K562 (cell line): ENCODE data around the gene DBH. TPM values are rescaled to one million over a fixed set of nuclear protein-coding genes. Genes with fewer than 3 reads are reported as not detected.

ENCODE experiments used
- ATAC-seq: fragments of 200-7000 bp; cut with Tn5 transposase; 3 replicates; pipeline ENCODE4 v1.9.1; 2020; ENCODE audit warnings: moderate library complexity
- BruUV-seq: library from RNA; stranded (reverse); fragments of 400-500 nt; replicated peaks from 2 replicates; lab custom pipeline; 2021; lab: Mats Ljungman, UMichigan
- CTCF ChIA-PET: fragments of 300-600 bp; formaldehyde crosslinking; extraction: SDS; loops from one replicate; lab custom pipeline; 2021; ENCODE audit warnings: low intra/inter-chr PET ratio; lab: Yijun Ruan, JAX
- POLR2A ChIA-PET: fragments of 300-600, 350-650 bp; sonication (Branson Sonifier 250); formaldehyde crosslinking; extraction: SDS; loops from one replicate; lab custom pipeline; 2021; ENCODE audit warnings: antibody characterized with exemption, inconsistent platforms; lab: Yijun Ruan, JAX
- DNase-seq, 4 experiments: peaks; one replicate each; pipeline versions ENCODE4 v3.0.0 to v3.0.0-alpha.2; 2011 to 2018; ENCODE audit warnings: low spot score in 3 of 4, mixed read lengths in 3 of 4; ENCODE audit errors: extremely low read depth in 1 of 4
- FAIRE-seq: peaks from 2 replicates; lab custom pipeline; 2011; peaks lifted over from hg19 to GRCh38; lab: Jason Lieb, UNC
- H2AFZ ChIP-seq: 2 replicates; pipeline ENCODE4 v1.6.0; 2011; ENCODE audit warnings: low read depth, low read length, control low read depth, inconsistent platforms
- H3K27ac ChIP-seq: fragments of 200-600 bp; 3 replicates; pipeline ENCODE4 v1.8.0; 2011; ENCODE audit warnings: low read depth, mild to moderate bottlenecking, control low read depth, inconsistent platforms, low read length, moderate library complexity, mixed read lengths; ENCODE audit errors: extremely low read depth
- H3K27me3 ChIP-seq, 2 experiments: fragments of 300-600 bp in 1 of 2; 2 replicates in 1 of 2; 3 replicates in 1 of 2; pipeline versions ENCODE4 v1.6.0 to v1.8.0; 2011; ENCODE audit warnings: inconsistent platforms in 2 of 2, low read length in 2 of 2, mild to moderate bottlenecking in 1 of 2, mixed read lengths in 1 of 2, moderate library complexity in 1 of 2; ENCODE audit not compliant: control insufficient read depth in 2 of 2, insufficient read depth in 2 of 2
- H3K36me3 ChIP-seq: fragments of 300-600 bp; 3 replicates; pipeline ENCODE4 v1.8.0; 2011; ENCODE audit warnings: mild to moderate bottlenecking, low read length, inconsistent platforms; ENCODE audit not compliant: control insufficient read depth, insufficient read depth
- H3K4me1 ChIP-seq, 2 experiments: fragments of 200-600 bp in 1 of 2; replicated peaks in 1 of 2; 2 replicates in 1 of 2; 3 replicates in 1 of 2; pipeline versions ENCODE4 v1.5.1 to v1.8.0; 2011; ENCODE audit warnings: inconsistent platforms in 2 of 2, low read length in 2 of 2, mild to moderate bottlenecking in 1 of 2, mixed read lengths in 1 of 2, moderate library complexity in 1 of 2; ENCODE audit not compliant: control insufficient read depth in 2 of 2, insufficient read depth in 2 of 2
- H3K4me2 ChIP-seq: 2 replicates; pipeline ENCODE4 v1.6.1; 2011; ENCODE audit warnings: low read length, control low read depth, inconsistent platforms, mixed read lengths; ENCODE audit not compliant: insufficient read depth
- H3K4me3 ChIP-seq: fragments of 200-600 bp; sonication (generic), shearing (Covaris generic); 2 replicates; pipeline ENCODE4 v1.5.1; 2016; ENCODE audit warnings: control low read depth, inconsistent platforms
- H3K79me2 ChIP-seq: fragments of 200-600 bp; 3 replicates; pipeline ENCODE4 v1.8.0; 2011; ENCODE audit warnings: low read length, inconsistent platforms; ENCODE audit not compliant: control insufficient read depth, insufficient read depth
- H3K9ac ChIP-seq, 2 experiments: 2 replicates each; pipeline versions ENCODE4 v1.6.0 to v1.6.1; 2011; ENCODE audit warnings: low read depth in 2 of 2, low read length in 2 of 2, control low read depth in 1 of 2, inconsistent platforms in 1 of 2, mild to moderate bottlenecking in 1 of 2, mixed read lengths in 1 of 2; ENCODE audit not compliant: insufficient read depth in 1 of 2
- H3K9me1 ChIP-seq: one replicate; pipeline ENCODE4 v1.6.0; 2011; ENCODE audit warnings: inconsistent platforms, mild to moderate bottlenecking, low read length, moderate library complexity; ENCODE audit not compliant: control insufficient read depth, insufficient read depth
- H3K9me3 ChIP-seq: replicated peaks from 2 replicates; pipeline ENCODE4 v1.5.1; 2011; ENCODE audit warnings: low read depth, low read length, inconsistent platforms; ENCODE audit not compliant: control insufficient read depth, insufficient read depth
- H4K20me1 ChIP-seq: replicated peaks from 2 replicates; pipeline ENCODE4 v1.6.1; 2011; ENCODE audit warnings: low read length, inconsistent platforms, mixed read lengths; ENCODE audit not compliant: control insufficient read depth, insufficient read depth
- ARHGAP35 ChIP-seq: fragments of 450-650 bp; IDR thresholded peaks from 2 replicates; pipeline ENCODE4 v1.6.1; 2018; ENCODE audit not compliant: partially characterized antibody
- CC2D1A ChIP-seq: fragments of 450-650 bp; IDR thresholded peaks from 2 replicates; pipeline ENCODE4 v1.6.1; 2017; ENCODE audit warnings: mild to moderate bottlenecking
- ETV1 ChIP-seq: fragments of 450-650 bp; conservative IDR thresholded peaks from 2 replicates; pipeline ENCODE4 v1.6.1; 2016; ENCODE audit warnings: missing genetic modification characterization, control low read depth, low read depth, missing compliant biosample characterization
- HDAC2 ChIP-seq: fragments of 450-650 bp; IDR thresholded peaks from 2 replicates; pipeline ENCODE4 v1.6.1; 2016; ENCODE audit warnings: mild to moderate bottlenecking
- POLR3G ChIP-seq: IDR thresholded peaks from 2 replicates; pipeline ENCODE4 v1.6.1; 2011; ENCODE audit not compliant: insufficient read length, insufficient replicate concordance; ENCODE audit errors: extremely low read depth
- SRSF7 ChIP-seq: fragments of 200-400 bp; formaldehyde crosslinking; optimal IDR thresholded peaks from 2 replicates; pipeline ENCODE3; 2017; ENCODE audit warnings: mild to moderate bottlenecking, low read depth, low read length
- WGBS: fragments of 100-300 bp; shearing (Covaris generic); methylation state at CpG from one replicate; pipeline ENCODE4 v1.1.6; 2016; ENCODE audit warnings: low coverage, mixed read lengths; ENCODE audit not compliant: insufficient coverage; ENCODE audit errors: missing lambda C conversion rate; 5-methylcytosine and 5-hydroxymethylcytosine counted together
- in situ Hi-C: fragments of 300-500 bp; cut with MboI; formaldehyde crosslinking; loops from 4 replicates; pipeline ENCODE4 v1.15.0; 2018; ENCODE audit warnings: inconsistent platforms, mixed read lengths
- intact Hi-C: fragments of 100-400 bp; cut with micrococcal nuclease; formaldehyde crosslinking; loops from 2 replicates; pipeline ENCODE4 v1.14.2; 2022
- polyA plus RNA-seq, 8 experiments: library from polyadenylated mRNA; depleted of rRNA in 4 of 8; stranded (reverse) in 5 of 8; unstranded in 3 of 8; fragments of >200 nt; fragmentation: Nextera tagmentation in 2 of 8; fragmentation: Illumina TruSeq in 1 of 8; extraction: Ambion mirVana in 2 of 8; extraction: Trizol in 1 of 8; gene quantifications; 2 replicates each; pipeline versions ENCODE4 v1.2.1 to v1.2.3, GENCODE V29; 2011 to 2014; ENCODE audit warnings: inconsistent platforms in 1 of 8, missing spikeins in 1 of 8
- total RNA-seq, 7 experiments: library from RNA; depleted of rRNA in 6 of 7; stranded (reverse); fragments of >200 nt in 6 of 7; fragmentation: Illumina TruSeq in 2 of 7; extraction: Trizol in 2 of 7; gene quantifications; 2 replicates each; pipeline versions ENCODE4 v1.2.1 to v1.2.3, GENCODE V29; 2011 to 2021; ENCODE audit warnings: low replicate concordance in 1 of 7
- TF ChIP-seq, protein P1 (sequence below): fragments of 200-600 bp; sonication (generic); IDR thresholded peaks from one replicate; pipeline ENCODE4 v1.6.1; 2012; ENCODE audit warnings: mild to moderate bottlenecking, low read depth, low read length, inconsistent platforms
- TF ChIP-seq, protein P2 (sequence below): sonication (generic); formaldehyde crosslinking; IDR thresholded peaks from 2 replicates; pipeline ENCODE4 v1.8.1; 2022; ENCODE audit warnings: missing genetic modification reagents
- TF ChIP-seq, protein P3 (sequence below): fragments of 450-650 bp; formaldehyde crosslinking; conservative IDR thresholded peaks from 2 replicates; pipeline ENCODE4 v1.4.0; 2022; ENCODE audit warnings: mild to moderate bottlenecking, missing genetic modification characterization

The DBH gene
- total and polyA plus RNA-seq, 9 of the 15 experiments (the other 6 are each of a cell fraction or from before 2014, with no cell fraction given), result not detected

DNA sequence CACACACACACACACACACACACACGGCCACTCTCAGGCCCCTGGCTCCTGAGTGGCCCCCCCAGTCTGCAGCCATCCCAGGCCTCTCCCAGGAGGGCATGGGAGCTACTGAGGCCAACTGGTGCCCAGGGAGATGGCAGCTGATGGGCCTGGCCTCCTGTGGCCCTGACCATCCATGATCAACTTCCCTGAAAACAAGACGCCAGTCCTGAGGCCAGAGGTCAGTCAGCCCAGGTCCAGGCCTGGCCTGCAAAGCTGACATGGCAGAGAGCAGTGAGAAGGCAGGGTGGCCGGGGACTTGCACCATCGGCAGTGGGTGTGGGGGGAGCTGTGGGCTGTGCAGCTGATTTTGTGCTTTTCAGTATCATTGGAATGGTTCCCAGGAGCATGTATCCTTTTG is 55.0 kb downstream of the DBH start:
- BruUV-seq, result no TSS peak
- no peaks in the 10 kb centered on the region for H3K9me1 ChIP-seq
- no peaks in the 10 kb centered on the region for H3K36me3 ChIP-seq
- no peak for DNase-seq
- ChIA-PET POLR2A (interaction anchor here (0.6 kb wide), 1 partner anchor 1159 kb away, joined by 3 read pairs; no protein-coding TSS in a partner anchor), CTCF (no interaction called here)
- no peak for ATAC-seq
- no peak overlapping the region for H3K27ac ChIP-seq
- H3K4me1 ChIP-seq, result peaks cover 0 to 4% of the 10 kb centered on the region in 2 experiments; a peak in 2 of 5 replicates
- H2AFZ ChIP-seq, result no peak overlapping the region
- no peaks in the 10 kb centered on the region for H3K79me2 ChIP-seq
- FAIRE-seq, result no peak
- TF ChIP-seq HDAC2, result no peak
- TF ChIP-seq POLR3G, result no peak
- no peak for TF ChIP-seq ETV1 (tag)
- no peak for TF ChIP-seq SRSF7
- TF ChIP-seq, protein P1, sequence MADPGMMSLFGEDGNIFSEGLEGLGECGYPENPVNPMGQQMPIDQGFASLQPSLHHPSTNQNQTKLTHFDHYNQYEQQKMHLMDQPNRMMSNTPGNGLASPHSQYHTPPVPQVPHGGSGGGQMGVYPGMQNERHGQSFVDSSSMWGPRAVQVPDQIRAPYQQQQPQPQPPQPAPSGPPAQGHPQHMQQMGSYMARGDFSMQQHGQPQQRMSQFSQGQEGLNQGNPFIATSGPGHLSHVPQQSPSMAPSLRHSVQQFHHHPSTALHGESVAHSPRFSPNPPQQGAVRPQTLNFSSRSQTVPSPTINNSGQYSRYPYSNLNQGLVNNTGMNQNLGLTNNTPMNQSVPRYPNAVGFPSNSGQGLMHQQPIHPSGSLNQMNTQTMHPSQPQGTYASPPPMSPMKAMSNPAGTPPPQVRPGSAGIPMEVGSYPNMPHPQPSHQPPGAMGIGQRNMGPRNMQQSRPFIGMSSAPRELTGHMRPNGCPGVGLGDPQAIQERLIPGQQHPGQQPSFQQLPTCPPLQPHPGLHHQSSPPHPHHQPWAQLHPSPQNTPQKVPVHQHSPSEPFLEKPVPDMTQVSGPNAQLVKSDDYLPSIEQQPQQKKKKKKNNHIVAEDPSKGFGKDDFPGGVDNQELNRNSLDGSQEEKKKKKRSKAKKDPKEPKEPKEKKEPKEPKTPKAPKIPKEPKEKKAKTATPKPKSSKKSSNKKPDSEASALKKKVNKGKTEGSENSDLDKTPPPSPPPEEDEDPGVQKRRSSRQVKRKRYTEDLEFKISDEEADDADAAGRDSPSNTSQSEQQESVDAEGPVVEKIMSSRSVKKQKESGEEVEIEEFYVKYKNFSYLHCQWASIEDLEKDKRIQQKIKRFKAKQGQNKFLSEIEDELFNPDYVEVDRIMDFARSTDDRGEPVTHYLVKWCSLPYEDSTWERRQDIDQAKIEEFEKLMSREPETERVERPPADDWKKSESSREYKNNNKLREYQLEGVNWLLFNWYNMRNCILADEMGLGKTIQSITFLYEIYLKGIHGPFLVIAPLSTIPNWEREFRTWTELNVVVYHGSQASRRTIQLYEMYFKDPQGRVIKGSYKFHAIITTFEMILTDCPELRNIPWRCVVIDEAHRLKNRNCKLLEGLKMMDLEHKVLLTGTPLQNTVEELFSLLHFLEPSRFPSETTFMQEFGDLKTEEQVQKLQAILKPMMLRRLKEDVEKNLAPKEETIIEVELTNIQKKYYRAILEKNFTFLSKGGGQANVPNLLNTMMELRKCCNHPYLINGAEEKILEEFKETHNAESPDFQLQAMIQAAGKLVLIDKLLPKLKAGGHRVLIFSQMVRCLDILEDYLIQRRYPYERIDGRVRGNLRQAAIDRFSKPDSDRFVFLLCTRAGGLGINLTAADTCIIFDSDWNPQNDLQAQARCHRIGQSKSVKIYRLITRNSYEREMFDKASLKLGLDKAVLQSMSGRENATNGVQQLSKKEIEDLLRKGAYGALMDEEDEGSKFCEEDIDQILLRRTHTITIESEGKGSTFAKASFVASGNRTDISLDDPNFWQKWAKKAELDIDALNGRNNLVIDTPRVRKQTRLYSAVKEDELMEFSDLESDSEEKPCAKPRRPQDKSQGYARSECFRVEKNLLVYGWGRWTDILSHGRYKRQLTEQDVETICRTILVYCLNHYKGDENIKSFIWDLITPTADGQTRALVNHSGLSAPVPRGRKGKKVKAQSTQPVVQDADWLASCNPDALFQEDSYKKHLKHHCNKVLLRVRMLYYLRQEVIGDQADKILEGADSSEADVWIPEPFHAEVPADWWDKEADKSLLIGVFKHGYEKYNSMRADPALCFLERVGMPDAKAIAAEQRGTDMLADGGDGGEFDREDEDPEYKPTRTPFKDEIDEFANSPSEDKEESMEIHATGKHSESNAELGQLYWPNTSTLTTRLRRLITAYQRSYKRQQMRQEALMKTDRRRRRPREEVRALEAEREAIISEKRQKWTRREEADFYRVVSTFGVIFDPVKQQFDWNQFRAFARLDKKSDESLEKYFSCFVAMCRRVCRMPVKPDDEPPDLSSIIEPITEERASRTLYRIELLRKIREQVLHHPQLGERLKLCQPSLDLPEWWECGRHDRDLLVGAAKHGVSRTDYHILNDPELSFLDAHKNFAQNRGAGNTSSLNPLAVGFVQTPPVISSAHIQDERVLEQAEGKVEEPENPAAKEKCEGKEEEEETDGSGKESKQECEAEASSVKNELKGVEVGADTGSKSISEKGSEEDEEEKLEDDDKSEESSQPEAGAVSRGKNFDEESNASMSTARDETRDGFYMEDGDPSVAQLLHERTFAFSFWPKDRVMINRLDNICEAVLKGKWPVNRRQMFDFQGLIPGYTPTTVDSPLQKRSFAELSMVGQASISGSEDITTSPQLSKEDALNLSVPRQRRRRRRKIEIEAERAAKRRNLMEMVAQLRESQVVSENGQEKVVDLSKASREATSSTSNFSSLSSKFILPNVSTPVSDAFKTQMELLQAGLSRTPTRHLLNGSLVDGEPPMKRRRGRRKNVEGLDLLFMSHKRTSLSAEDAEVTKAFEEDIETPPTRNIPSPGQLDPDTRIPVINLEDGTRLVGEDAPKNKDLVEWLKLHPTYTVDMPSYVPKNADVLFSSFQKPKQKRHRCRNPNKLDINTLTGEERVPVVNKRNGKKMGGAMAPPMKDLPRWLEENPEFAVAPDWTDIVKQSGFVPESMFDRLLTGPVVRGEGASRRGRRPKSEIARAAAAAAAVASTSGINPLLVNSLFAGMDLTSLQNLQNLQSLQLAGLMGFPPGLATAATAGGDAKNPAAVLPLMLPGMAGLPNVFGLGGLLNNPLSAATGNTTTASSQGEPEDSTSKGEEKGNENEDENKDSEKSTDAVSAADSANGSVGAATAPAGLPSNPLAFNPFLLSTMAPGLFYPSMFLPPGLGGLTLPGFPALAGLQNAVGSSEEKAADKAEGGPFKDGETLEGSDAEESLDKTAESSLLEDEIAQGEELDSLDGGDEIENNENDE, result no peak
- TF ChIP-seq, protein P2, sequence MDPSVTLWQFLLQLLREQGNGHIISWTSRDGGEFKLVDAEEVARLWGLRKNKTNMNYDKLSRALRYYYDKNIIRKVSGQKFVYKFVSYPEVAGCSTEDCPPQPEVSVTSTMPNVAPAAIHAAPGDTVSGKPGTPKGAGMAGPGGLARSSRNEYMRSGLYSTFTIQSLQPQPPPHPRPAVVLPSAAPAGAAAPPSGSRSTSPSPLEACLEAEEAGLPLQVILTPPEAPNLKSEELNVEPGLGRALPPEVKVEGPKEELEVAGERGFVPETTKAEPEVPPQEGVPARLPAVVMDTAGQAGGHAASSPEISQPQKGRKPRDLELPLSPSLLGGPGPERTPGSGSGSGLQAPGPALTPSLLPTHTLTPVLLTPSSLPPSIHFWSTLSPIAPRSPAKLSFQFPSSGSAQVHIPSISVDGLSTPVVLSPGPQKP, result no peak
- TF ChIP-seq, protein P3, sequence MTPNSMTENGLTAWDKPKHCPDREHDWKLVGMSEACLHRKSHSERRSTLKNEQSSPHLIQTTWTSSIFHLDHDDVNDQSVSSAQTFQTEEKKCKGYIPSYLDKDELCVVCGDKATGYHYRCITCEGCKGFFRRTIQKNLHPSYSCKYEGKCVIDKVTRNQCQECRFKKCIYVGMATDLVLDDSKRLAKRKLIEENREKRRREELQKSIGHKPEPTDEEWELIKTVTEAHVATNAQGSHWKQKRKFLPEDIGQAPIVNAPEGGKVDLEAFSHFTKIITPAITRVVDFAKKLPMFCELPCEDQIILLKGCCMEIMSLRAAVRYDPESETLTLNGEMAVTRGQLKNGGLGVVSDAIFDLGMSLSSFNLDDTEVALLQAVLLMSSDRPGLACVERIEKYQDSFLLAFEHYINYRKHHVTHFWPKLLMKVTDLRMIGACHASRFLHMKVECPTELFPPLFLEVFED (CRISPR knock-in tag), result no peak
- TF ChIP-seq CC2D1A, result no peak
- no peak for TF ChIP-seq ARHGAP35
- H3K4me2 ChIP-seq, result no peak overlapping the region
- peaks cover 15% of the 10 kb centered on the region for H4K20me1 ChIP-seq
- H3K27me3 ChIP-seq, result peaks cover 19 to 90% of the 10 kb centered on the region in 2 experiments; a peak in 4 of 5 replicates
- in situ Hi-C loops, result no loop called here
- intact Hi-C loops, result no loop called here
- WGBS, result 0% methylated on average over 3 of the region's 4 CpGs
- no peaks in the 10 kb centered on the region for H3K9me3 ChIP-seq
- no peak overlapping the region for H3K4me3 ChIP-seq
- no peak overlapping the region for H3K9ac ChIP-seq
